Fibroblast of the aortic adventitia (primary cell): ENCODE data around the gene SLC4A1. TPM values are rescaled to one million over a fixed set of nuclear protein-coding genes. Genes with fewer than 3 reads are reported as not detected.

ENCODE experiments used
- DNase-seq: peaks from one replicate; pipeline ENCODE4 v3.0.0-alpha.2; 2010; ENCODE audit warnings: low read depth
- H3K4me3 ChIP-seq: 2 replicates; pipeline ENCODE4 v1.5.1; 2011; ENCODE audit warnings: low read depth, mild to moderate bottlenecking, control low read depth, low read length, moderate library complexity
- total RNA-seq: library from RNA; depleted of rRNA; stranded (reverse); fragments of >200 nt; gene quantifications from 2 replicates; pipeline ENCODE4 v1.2.3, GENCODE V29; 2012; ENCODE audit warnings: low replicate concordance
- TF ChIP-seq, protein P1 (sequence below): IDR thresholded peaks from 2 replicates; pipeline ENCODE4 v1.5.1; 2011; ENCODE audit warnings: mild to moderate bottlenecking, low read length, control low read depth, inconsistent platforms; ENCODE audit not compliant: insufficient read depth

The SLC4A1 gene
- total RNA-seq, 1 donor = not detected

DNA sequence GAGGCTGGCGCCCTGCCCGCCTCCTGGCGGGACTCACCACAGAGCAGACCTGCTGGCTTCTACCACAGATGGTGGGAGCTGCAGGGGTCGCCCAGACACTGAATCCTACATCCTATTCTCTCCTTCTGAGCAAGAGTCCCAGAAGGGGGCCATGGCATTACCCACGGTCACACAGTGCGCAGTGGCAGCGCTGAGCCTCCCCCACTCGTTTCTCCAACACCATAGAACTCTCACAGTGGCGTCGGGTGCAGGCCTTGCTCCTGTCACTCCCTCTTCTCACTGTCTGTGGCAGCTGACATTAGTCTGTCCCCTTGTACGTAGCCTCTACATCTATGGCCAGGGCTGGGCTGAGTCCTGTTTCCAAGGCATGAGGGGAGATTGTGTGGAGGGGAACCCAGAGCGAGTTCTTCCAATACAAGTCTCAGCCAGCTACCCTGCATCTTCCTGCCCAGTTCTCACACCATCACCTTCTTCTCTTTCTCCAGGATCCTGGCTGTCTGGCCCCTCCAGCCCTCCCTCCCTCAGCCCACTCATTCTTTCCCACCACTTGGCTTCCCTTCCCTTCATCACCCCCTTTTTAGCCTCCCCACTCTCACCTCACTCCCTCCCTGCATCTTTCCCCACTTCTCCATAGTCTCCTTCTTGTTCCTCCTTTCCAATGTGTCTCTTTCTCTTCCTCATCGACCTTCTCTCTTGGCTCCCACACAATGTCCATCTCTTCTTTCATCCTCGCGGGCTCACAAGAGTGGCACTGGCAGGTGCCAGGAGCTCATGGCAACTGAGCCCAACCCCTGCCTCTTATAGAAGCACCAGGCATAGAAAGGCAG is 54.3 kb downstream of the SLC4A1 start:
- DNase-seq = no peak
- H3K4me3 ChIP-seq = no peak overlapping the region
- TF ChIP-seq, protein P1, sequence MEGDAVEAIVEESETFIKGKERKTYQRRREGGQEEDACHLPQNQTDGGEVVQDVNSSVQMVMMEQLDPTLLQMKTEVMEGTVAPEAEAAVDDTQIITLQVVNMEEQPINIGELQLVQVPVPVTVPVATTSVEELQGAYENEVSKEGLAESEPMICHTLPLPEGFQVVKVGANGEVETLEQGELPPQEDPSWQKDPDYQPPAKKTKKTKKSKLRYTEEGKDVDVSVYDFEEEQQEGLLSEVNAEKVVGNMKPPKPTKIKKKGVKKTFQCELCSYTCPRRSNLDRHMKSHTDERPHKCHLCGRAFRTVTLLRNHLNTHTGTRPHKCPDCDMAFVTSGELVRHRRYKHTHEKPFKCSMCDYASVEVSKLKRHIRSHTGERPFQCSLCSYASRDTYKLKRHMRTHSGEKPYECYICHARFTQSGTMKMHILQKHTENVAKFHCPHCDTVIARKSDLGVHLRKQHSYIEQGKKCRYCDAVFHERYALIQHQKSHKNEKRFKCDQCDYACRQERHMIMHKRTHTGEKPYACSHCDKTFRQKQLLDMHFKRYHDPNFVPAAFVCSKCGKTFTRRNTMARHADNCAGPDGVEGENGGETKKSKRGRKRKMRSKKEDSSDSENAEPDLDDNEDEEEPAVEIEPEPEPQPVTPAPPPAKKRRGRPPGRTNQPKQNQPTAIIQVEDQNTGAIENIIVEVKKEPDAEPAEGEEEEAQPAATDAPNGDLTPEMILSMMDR = no peak

DNA sequence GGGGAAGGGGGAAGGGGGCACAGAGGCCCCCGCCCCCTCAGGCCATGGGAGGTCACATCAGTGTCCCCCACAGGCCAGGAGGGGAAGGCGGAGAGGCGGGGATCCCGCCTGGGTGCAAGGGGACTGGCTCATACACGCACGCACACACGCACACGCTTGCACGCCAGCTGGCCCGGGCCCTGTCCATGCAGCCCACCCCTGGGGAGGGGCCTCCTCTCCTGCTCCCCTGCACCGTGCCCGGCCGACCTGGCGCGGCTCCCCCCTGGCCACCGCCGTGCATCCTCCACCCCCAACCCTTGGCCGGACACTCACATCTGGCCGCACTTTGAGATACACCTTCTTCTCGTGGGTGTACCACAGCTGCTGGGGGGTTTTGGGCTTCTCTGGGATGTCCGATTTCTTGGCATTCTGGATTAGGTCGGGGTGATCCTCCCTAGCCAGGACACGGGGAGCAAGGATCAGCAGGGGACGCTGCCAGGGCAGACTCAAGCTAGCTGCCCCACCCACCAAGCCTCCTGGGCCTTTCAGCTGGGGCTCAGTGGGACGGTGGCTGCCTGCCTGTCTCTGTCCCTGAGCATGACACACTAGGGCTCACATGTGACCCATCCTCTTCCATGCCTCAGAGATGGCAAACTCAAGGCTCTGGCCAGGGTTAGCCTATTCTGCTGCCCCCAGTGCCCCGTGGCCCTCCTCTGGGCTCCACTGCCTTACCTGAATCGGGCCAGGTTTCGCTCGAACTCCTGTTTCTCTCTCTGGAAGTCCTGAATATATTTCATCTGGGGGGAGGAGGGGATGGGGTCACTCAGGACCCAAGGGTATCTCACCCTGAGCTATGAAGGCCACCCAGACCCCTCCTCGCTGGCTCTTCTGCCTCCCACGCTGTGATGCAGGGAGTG is 55.2 kb downstream of the SLC4A1 start:
- no peak overlapping the region for H3K4me3 ChIP-seq
- DNase-seq = no peak
- TF ChIP-seq, protein P1 = no peak

DNA sequence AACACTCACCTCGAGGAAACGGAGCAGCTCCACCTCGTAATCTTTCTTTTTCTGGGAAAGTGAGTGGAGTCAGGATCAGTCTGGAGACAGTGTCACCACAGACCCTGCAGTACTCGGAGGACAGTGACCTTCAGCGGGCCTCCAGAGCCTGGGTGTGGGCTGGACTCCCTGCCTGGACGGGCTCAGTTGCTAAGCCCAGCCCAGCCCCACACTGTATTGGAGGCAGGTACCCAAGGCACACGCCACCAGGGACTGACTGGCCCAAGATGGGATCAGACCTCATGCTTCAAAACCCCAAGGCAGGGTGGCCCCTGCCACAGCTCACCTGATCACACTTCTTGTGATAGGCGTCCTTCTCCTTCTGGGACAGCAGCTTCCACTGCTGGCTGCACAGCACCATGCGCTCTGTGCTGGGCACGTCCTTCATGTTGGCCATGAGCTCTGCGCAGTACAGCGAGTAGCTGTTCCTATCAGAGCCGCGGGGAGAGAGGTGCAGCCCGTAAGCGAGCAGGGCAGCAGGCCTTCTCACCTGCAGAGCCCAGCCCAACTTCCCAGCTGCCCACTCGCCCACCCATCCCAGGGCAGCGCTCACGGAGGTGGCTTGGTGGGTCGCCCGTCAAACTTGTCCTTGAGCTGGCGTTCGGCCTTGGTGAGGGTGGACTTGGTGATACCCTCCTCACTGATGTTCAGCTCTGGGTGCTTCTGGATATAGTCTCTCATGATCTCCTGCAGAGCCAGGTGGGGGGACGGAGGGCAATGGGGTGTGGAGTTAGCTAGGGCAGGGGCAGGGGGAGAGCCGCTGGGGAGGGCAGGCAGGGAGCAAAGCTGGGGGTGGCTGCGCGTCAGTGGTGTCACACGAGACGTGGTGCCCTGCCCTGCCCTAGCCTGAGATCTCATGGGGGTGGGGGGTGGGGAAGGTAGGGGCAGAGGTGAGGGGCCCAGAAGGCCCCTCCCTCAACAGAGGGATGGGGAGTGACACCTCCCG is 56.4 kb downstream of the SLC4A1 start:
- H3K4me3 ChIP-seq = no peak overlapping the region
- TF ChIP-seq, protein P1 = no peak
- no peak for DNase-seq

DNA sequence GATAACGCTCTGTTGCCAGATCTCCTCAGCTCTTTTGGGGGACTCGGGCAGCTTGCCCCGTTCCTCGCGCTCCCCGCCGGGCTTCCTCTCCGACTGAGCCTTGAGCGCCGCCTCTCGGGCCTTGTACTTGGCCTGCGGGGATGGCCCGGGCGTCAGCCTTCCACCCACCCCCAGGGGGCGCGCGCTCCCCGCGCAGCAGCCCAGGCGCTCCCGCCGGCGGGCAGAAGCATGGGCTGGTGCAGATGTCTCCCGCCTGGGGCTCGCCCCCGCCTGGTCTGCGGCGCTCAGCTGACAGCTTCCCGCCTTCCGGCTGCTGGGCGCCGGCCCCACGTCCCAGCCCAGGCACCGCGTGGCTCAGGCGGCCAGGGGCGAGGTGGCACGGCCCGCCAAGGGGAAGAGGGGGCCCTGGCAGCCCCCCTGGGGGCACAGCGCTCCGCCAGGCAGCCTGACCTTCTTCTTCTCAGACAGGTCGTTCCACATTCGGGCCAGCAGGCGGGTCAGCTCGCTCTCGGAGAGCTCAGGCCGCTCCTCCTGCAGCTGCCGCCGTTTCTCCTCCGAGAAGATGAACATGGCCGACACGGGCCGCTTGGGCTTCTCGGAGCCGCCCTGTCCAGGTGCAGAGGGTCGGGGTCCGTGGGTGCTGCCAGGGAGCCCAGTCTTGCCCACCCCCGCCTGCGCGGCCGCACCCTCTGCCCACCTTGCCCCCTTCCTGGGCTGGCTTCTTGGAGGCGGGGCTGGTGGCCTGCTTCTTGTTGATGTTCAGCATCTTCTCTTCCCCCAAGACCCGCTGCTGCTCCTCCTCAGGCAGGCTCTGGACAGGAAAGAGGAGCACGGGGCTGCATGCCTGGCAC is 57.4 kb downstream of the SLC4A1 start:
- peak; percentile 81 for DNase-seq
- no peak overlapping the region for H3K4me3 ChIP-seq
- TF ChIP-seq, protein P1 = peak; percentile 84

DNA sequence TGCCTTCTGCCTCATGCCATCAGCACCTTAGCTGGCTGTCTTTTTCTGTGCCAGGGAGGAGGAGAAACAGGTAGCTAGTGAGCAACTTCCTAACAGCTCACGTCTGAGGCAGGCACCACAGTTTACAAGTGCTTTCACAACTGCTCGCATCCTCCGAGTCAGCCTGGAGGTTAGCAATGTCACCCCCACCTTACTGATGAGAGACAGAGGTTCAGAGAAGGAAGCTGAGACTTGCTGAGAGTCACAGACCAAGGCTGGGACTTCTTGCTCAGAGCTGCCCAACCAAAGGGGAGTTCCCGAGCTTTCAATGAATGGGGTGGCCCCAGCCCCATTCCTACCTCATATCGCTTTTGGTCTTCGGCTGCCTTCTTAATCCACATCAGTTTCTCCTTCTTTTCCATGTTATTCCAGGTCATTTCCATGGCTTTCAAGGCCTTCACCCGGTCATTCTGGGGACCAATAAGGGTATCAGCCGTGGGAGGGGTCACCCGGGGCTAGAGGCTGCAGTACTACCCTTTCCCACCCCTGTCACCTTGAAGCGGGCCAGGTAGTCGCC is 58.1 kb downstream of the SLC4A1 start:
- H3K4me3 ChIP-seq = no peak overlapping the region
- TF ChIP-seq, protein P1 = no peak
- DNase-seq = no peak
